ENCODE results near the gene PTGIS.
A peak's percentile ranks its signal among the peaks of the same experiment; 100 is the strongest.
"Not testable (repeated sequence)": the region's sequence is repeated elsewhere in the genome, so short reads cannot be mapped to it uniquely, and the experiment has no call there.

PTGIS gene

DNA sequence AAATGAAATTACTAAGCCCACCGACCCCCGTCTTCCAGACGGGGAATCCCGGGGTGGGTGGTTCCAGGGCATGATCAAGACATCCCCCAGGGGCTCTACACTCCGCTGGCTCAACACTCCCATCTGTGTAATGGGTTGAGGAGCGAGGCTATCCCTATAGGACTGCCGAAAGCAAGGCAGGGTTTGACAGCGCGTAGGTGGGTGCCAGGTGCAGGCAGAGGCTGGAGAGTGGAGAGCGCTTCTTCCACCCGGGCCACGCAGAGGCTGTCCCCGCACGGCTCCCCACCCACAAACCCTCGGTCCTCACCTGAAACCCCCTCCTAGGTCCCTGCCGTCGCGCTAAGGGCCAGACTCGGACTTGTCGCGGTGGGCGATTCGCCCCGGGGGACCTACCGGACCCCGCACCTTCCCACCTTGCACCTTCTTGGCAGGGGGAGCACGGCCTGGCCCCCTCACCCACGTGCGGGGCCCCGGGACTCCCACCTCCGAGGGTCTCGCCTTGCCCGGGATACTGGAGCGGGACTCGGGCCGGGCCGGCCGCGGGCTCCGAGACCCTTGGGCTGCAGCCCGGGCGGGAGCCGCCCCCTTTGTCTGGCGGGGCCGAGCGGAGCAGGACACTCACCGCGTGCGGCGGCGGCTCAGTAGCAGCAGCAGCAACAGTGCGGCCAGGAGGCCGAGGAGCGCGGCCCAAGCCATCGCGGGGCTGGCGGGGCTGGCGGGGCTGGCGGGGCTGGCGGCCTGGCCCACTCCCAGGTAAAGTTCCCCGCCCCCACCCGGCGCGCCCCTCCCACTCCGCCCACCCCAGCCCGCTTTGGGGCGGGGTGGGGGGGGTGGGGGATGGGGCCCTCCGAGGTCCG, at the start of gene PTGIS:
Gene PTGIS, minus strand, starts transcription at position 717 of the 857 bp plus-strand sequence. Its CDS starts 21 bp downstream, at position 696.
- peak within 1 kb of the TSS; percentile 63 for H3K4me3 ChIP-seq (ENCODE audit: low read depth, low read length)
- TF ChIP-seq, protein P1, sequence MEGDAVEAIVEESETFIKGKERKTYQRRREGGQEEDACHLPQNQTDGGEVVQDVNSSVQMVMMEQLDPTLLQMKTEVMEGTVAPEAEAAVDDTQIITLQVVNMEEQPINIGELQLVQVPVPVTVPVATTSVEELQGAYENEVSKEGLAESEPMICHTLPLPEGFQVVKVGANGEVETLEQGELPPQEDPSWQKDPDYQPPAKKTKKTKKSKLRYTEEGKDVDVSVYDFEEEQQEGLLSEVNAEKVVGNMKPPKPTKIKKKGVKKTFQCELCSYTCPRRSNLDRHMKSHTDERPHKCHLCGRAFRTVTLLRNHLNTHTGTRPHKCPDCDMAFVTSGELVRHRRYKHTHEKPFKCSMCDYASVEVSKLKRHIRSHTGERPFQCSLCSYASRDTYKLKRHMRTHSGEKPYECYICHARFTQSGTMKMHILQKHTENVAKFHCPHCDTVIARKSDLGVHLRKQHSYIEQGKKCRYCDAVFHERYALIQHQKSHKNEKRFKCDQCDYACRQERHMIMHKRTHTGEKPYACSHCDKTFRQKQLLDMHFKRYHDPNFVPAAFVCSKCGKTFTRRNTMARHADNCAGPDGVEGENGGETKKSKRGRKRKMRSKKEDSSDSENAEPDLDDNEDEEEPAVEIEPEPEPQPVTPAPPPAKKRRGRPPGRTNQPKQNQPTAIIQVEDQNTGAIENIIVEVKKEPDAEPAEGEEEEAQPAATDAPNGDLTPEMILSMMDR (IDR thresholded peaks at IDR 0.05; ENCODE audit: low read depth, low read length, missing control alignments), result no peak
- DNase-seq (ENCODE audit: low read depth), result no peak
- in situ Hi-C loops (cut with HindIII; ENCODE audit: low sequenced_read_pairs), result no loop called here

DNA sequence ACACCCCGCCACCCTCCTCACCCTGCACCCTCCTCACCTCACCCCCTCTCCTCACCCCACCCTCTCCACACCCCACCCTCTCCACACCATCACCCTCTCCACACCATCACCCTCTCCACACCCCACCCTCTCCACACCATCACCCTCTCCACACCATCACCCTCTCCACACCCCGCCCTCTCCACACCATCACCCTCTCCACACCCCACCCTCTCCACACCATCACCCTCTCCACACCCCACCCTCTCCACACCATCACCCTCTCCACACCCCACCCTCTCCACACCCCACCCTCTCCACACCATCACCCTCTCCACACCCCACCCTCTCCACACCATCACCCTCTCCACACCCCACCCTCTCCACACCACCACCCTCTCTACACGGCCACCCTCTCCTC, 49.5 kb upstream of the PTGIS start:
- DNase-seq (ENCODE audit: low read depth); H3K4me3 ChIP-seq (ENCODE audit: low read depth, low read length): not testable (repeated sequence)
- in situ Hi-C loops (cut with HindIII; ENCODE audit: low sequenced_read_pairs), result loop anchor here (25.0 kb wide), 1 partner anchor 220 kb away; no protein-coding TSS in a partner anchor

DNA sequence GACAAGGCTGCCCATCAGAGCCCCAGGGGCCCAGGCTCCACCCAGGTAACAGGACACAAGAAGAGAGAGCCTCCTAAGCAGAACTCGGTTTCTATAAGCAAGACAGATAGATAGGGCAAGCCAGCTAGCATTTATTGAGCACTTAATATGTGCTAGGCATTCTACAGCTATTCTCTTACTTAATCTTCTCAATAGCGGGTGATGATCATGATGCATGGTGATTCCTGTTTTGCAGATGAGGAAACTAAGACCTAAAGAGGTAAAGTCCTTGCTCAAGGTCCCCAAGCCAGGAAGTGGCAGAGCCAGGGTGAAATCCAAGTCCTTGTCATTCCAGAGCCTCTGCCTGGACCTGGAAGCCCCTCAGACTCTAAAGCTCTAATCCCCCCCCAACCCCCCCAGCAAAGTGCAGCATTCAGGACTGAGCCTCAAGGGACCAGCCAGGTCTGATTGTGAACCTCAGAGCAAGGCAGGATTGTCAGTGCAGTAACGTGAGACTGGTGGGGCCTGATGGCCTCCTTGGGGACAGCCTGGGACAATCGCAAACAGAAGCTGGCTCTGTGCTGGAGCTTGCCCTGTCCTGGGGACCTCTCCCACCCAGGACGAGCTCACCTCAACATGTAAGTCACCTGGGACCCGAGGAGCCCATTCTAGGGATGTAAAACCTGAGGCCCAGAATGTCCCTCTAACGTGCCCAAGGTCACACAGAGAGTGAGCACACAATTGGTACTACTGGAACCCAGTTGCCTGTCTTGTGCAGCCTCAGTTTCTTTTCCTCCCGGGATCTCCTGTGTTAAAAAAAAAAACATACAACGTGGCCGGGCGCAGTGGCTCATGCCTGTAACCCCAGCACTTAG, 48.4 kb upstream of the PTGIS start:
- no peak overlapping the region for H3K4me3 ChIP-seq (ENCODE audit: low read depth, low read length)
- TF ChIP-seq, protein P1 (IDR thresholded peaks at IDR 0.05; ENCODE audit: low read depth, low read length, missing control alignments), result no peak
- in situ Hi-C loops (cut with HindIII; ENCODE audit: low sequenced_read_pairs), result loop anchor here (25.0 kb wide), 1 partner anchor 221 kb away; no protein-coding TSS in a partner anchor
- no peak for DNase-seq (ENCODE audit: low read depth)

DNA sequence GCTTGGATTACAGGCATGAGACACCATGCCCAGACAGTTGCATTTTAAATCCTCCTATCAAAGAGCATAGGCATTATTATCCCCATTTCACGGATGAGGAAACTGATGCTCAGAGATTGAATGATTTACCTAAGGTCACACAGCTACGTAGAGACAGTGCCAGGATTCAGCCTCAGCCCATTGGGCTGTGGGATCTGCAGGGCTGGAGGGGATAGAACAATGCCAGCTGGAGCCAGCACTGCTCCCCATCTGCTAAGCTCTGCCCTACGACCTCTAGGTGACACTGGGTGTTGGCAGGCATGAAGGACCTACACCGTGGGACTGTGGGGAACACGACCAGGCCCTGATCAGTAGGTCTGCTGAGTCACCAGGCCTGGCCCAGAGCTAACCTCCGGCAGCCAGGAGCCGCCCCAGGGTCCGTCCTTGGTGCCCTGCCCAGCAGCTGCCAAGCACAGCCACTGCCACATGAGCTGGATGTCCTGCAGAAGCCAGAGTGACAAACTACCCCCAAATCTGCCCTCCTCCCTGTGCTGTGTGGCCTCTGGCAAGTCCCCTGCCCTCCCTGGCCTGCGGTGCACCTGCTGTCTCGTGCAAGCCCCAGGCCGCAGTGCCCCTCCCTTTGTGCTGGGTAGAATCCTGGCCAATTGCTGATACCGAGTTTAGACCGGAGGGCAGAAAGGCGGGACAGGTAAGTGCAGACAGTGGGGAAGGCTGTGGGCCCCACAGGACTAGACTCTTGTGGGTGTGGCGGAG, 47.6 kb upstream of the PTGIS start:
- no peak overlapping the region for H3K4me3 ChIP-seq (ENCODE audit: low read depth, low read length)
- TF ChIP-seq, protein P1 (IDR thresholded peaks at IDR 0.05; ENCODE audit: low read depth, low read length, missing control alignments), result no peak
- no peak for DNase-seq (ENCODE audit: low read depth)
- in situ Hi-C loops (cut with HindIII; ENCODE audit: low sequenced_read_pairs), result loop anchor here (25.0 kb wide), 1 partner anchor 222 kb away; no protein-coding TSS in a partner anchor

DNA sequence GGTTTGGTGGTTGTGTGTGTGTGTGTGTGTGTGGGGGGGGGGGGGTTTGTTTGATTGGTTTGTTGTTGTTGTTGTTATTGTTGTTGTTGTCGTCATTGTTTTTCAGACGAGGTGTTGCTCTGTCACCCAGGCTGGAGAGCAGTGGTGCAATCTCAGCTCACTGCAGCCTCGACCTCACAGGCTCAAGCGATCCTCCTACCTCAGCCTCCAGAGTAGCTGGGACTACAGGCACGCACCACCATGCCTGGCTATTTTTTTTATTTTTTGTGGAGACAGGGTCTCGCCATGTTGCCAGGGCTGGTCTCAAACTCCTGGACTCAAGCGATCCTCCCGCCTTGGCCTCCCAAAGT, 47.1 kb upstream of the PTGIS start:
- not testable (repeated sequence) for H3K4me3 ChIP-seq (ENCODE audit: low read depth, low read length); DNase-seq (ENCODE audit: low read depth)
- in situ Hi-C loops (cut with HindIII; ENCODE audit: low sequenced_read_pairs), result loop anchor here (25.0 kb wide), 1 partner anchor 222 kb away; no protein-coding TSS in a partner anchor

DNA sequence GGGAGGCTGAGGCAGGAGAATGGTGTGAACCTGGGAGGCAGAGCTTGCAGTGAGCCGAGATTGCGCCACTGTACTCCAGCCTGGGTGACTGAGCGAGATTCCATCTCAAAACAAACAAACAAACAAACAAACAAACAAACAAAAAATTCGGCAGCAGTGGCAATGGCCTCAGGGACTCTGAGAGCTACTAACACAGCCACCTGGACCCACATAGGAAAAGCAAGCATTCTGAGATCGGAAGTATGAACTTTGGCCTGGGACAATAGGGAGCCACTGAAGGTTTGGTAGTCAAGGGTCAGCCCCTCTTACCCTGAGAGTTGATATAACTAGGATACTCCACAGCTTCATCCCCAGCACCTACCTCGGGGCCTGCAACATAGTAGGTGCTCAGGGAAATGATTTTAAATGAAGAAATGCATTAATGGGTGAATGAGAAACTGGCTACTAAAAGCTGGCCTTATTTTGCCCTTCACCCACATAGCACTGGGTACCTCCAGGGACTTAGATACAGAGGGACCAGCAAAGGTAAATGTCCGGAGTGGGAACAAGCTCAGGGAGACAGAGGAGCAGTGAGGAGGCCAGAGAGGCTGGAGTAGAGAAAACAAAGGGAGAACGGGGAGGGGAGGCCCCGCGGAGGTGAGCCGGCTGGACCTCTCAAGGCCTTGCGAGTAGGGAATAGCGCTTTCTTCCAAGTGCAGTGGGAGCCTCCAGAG, 46.6 kb upstream of the PTGIS start:
- in situ Hi-C loops (cut with HindIII; ENCODE audit: low sequenced_read_pairs), result loop anchor here (25.0 kb wide), 1 partner anchor 223 kb away; no protein-coding TSS in a partner anchor
- TF ChIP-seq, protein P1 (IDR thresholded peaks at IDR 0.05; ENCODE audit: low read depth, low read length, missing control alignments), result no peak
- no peak for DNase-seq (ENCODE audit: low read depth)
- no peak overlapping the region for H3K4me3 ChIP-seq (ENCODE audit: low read depth, low read length)

Data from astrocyte of the cerebellum (primary cell).